Measurements from ENCODE around the gene TWF1.
"Not testable (repeated sequence)": the region's sequence is repeated elsewhere in the genome, so short reads cannot be mapped to it uniquely, and the experiment has no call there.

Gene TWF1

DNA sequence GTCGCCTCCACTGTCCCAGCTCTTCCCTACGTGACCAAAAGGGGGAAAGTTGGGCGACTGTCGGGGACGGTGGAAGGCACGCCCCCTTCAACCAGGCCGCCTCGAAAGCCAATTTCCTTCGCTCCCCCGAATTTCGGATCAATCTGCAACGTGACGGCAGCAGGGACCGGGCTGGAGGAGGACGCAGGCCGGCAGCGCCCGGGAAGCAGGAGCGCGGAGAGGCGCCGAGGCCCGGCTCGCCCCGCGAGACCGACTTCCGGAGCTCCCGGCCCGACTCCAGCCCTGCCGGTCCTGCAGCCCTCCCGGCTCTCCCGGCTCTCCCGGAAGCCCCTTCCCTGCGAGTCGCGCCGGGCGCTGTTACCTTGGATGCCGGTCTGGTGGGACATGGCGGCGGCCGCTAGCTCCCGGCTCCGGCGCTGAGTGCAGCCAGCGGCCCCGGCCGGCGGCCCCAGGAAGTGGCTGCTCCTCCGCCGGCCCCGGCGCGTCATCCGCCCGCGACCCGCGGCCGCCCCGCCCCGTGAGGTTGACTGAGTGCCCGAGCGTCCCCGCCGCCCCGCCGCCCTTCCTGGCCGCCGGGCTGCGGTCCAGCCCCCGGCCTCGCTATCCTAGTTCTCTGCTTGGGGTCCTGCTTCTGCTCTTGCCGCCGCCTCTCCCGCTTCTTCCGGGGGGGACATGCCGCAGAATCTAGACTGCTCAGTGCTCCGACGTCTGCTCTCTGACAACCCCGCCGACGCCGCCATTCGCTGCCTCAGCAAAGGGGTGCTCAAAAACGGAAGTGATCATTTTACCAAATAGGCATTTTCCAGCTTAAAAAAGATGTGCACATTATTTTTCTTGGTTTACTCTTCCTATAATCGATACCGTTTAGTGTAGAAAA lies at the start of gene TWF1:
TWF1 (minus strand) TSS at position 458 of the 877 bp plus-strand sequence; CDS start at position 386, 72 bp downstream.
- peak within 1 kb of the TSS; percentile 88 for H3K4me3 ChIP-seq (ENCODE audit: low read length)
- DNase-seq (ENCODE audit: low read depth) = peak; percentile 19
- TF ChIP-seq, protein P1, sequence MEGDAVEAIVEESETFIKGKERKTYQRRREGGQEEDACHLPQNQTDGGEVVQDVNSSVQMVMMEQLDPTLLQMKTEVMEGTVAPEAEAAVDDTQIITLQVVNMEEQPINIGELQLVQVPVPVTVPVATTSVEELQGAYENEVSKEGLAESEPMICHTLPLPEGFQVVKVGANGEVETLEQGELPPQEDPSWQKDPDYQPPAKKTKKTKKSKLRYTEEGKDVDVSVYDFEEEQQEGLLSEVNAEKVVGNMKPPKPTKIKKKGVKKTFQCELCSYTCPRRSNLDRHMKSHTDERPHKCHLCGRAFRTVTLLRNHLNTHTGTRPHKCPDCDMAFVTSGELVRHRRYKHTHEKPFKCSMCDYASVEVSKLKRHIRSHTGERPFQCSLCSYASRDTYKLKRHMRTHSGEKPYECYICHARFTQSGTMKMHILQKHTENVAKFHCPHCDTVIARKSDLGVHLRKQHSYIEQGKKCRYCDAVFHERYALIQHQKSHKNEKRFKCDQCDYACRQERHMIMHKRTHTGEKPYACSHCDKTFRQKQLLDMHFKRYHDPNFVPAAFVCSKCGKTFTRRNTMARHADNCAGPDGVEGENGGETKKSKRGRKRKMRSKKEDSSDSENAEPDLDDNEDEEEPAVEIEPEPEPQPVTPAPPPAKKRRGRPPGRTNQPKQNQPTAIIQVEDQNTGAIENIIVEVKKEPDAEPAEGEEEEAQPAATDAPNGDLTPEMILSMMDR (conservative IDR thresholded peaks at IDR 0.05; ENCODE audit: low read depth, low read length) = peak; percentile 36

DNA sequence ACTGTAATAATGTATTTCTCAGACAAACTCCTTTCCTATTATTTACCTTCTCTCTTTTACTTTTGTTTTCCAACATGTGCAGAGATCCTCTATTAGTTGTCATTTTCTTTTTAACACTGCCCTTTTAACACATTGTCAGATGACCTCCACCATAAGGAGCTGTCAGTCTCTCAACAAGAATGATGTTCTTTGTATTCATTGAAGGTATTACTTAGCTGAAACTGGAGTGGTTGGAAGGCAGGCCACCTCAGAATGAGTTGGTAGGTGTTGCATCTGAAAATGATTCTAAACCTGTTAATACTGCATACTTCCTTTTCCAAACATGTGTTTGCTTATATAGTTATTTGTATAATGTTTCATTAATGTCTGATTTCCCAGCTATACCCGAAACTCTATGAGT lies 46.6 kb upstream of the TWF1 start:
- H3K4me3 ChIP-seq (ENCODE audit: low read length) = no peak overlapping the region
- DNase-seq (ENCODE audit: low read depth) = no peak
- TF ChIP-seq, protein P1 (conservative IDR thresholded peaks at IDR 0.05; ENCODE audit: low read depth, low read length) = no peak

DNA sequence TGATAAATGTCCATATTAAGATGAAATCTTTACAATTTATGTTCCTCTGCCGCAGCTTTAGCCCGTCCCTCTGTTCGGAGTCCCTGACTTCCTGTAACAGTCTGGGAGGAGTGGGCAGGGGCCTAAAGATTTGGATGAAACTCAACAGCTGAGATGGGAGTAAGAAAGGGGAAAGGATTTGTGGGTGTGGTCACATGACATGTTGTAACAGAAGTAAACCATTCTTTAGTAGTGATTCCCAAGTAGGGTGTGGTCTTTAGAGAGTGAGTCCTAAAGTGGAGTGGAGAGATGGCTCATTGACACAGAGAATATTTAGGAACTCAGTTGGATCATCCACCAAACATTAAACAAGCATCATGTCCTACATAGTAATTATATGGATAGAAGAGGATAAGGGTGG lies 42.7 kb upstream of the TWF1 start:
- no peak overlapping the region for H3K4me3 ChIP-seq (ENCODE audit: low read length)
- TF ChIP-seq, protein P1 (conservative IDR thresholded peaks at IDR 0.05; ENCODE audit: low read depth, low read length) = no peak
- DNase-seq (ENCODE audit: low read depth) = no peak

DNA sequence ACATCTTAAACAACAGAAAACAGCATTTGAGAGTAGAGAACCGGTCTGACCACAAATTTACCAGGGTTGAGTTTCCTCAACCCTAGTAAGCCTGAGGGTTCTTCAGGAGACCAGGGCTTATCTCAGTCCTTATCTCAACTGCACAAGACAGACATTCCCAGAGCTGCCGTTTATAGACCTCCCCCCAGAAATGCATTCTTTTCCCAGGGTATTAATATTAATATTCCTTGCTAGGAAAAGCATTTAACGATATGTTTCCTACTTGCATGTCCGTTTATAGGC lies 42.0 kb upstream of the TWF1 start:
- H3K4me3 ChIP-seq (ENCODE audit: low read length) = no peak overlapping the region
- TF ChIP-seq, protein P1 (conservative IDR thresholded peaks at IDR 0.05; ENCODE audit: low read depth, low read length) = no peak
- DNase-seq (ENCODE audit: low read depth) = no peak

DNA sequence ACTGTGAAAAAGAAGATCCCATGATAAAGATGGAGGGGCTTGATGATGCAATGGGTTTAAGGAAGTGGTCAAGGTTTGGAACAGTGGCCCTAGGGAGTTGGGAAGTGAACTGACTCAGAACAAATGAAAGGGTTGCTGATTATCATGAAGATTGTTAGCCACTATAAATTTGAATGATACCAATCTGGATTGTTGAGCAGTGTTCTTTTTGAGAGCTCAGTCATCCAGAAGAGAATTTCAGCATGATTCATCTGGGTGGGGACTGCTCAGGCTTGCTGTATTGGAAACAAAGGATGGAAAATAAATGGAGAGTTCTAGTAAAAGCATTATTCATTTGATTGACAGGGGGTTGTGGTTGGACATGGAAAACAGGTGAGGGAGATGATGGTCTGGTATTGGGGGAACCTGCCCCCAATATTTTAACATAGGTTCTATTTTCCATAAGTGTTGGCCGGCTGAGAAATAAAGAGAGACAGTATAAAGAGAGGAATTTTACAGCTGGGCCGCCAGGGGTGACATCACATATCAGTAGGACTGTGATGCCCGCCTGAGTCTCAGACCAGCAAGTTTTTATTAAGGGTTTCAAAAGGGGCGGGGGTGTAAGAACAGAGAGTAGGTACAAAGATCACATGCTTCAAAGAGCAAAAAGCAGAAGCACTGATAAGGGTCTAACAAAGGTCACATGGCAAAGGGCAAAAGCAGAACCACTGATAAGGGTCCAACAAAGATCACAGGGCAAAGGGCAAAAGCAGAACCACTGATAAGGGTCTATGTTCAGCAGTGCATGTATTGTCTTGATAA lies 41.5 kb upstream of the TWF1 start:
- not testable (repeated sequence) for H3K4me3 ChIP-seq (ENCODE audit: low read length)
- peak; percentile 56 for DNase-seq (ENCODE audit: low read depth)

DNA sequence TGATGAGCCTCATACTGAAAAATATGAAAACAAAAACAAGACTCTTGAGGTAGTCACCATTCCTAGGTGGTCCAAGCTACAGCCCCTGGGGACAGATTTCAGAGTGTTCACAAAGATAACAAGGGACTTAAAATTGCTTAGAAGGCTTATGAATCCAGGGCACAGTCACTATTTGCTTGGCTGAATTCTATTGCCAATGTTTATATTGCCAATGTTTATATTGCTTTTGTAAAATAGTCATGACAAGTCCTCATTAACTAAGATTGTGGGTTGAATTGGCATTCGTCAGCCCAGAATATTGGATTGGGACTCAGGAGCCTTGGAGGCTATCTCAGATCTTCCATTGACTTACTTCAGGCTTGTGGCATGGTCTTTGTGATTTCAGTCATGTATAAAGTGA lies 36.1 kb upstream of the TWF1 start:
- H3K4me3 ChIP-seq (ENCODE audit: low read length) = no peak overlapping the region
- TF ChIP-seq, protein P1 (conservative IDR thresholded peaks at IDR 0.05; ENCODE audit: low read depth, low read length) = no peak
- no peak for DNase-seq (ENCODE audit: low read depth)

DNA sequence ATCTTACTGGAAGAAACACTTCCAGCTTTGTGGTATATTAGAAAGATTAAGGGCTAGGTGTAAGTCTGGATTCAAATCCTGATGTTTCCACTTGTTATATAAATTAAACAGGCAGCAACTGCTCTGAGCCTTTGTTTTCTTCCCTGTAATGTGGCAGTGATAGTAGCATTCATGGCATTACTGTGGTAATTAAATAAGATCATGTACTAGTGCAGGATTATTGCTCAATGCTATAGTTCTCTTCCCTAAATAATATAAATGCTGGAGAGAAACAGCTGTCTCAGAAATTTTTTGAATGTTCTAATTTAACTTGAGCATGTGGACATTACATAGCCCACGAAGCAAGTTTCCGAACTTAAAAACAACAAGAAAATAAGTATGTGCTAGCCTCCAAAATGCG lies 35.1 kb upstream of the TWF1 start:
- no peak overlapping the region for H3K4me3 ChIP-seq (ENCODE audit: low read length)
- no peak for DNase-seq (ENCODE audit: low read depth)
- TF ChIP-seq, protein P1 (conservative IDR thresholded peaks at IDR 0.05; ENCODE audit: low read depth, low read length) = no peak

All from retinal pigment epithelial cell (primary cell).